ENCODE data around the gene CD52.

The CD52 gene

GRCh38 chr1:26290122-26290881 is 27.5 kb upstream of the CD52 start:
- Histone ChIP-seq H3K4ac (ENCODE audit: low read depth, low read length) (no peak overlapping the region), H3K18ac (ENCODE audit: low read length) (no peak overlapping the region), H3K4me2 (ENCODE audit: low read length) (no peak overlapping the region), H3K14ac (ENCODE audit: low read length) (no peak overlapping the region), H2BK5ac (ENCODE audit: low read depth, low read length, poor library complexity) (no peak overlapping the region), H2BK120ac (ENCODE audit: insufficient read depth, low read length, poor library complexity) (no peak overlapping the region), H3K9me3 (ENCODE audit: insufficient read depth, low read depth, low read length) (no peaks in the 10 kb centered on the region), H3K36me3 (ENCODE audit: control insufficient read depth in 1 of 2, insufficient read depth in 2 of 2, low read length in 2 of 2) (no peaks in the 10 kb centered on the region), H3K23ac (ENCODE audit: low read length) (no peak overlapping the region), H3K4me1 (ENCODE audit: control insufficient read depth in 1 of 2, insufficient read depth in 2 of 2, low read length in 2 of 2) (peaks cover 4 to 7% of the 10 kb centered on the region in 2 experiments), H4K8ac (ENCODE audit: low read depth, low read length) (no peak overlapping the region), H2AFZ (ENCODE audit: insufficient read depth, low read length, poor library complexity) (no peak overlapping the region), H3K4me3 (ENCODE audit: low read depth, low read length) (no peak overlapping the region), H4K12ac (ENCODE audit: low read depth, low read length) (no peak overlapping the region), H3K79me2 (ENCODE audit: control insufficient read depth, insufficient read depth, low read length, poor library complexity) (no peaks in the 10 kb centered on the region), H2AK5ac (ENCODE audit: low read length) (no peak overlapping the region), H2BK12ac (ENCODE audit: low read length) (no peak overlapping the region), H3K9ac (ENCODE audit: low read length) (no peak overlapping the region), H3K27me3 (ENCODE audit: insufficient read depth, low read length) (no peaks in the 10 kb centered on the region), H3K79me1 (ENCODE audit: low read length) (no peaks in the 10 kb centered on the region), H3K27ac (ENCODE audit: low read depth, low read length) (no peak overlapping the region), H4K91ac (ENCODE audit: low read depth, low read length) (no peak overlapping the region)
- no peak for DNase-seq
- WGBS (ENCODE audit: extremely low coverage, insufficient coverage, insufficient read length): no CpG with 5 or more reads among the region's 11 CpGs

DNA sequence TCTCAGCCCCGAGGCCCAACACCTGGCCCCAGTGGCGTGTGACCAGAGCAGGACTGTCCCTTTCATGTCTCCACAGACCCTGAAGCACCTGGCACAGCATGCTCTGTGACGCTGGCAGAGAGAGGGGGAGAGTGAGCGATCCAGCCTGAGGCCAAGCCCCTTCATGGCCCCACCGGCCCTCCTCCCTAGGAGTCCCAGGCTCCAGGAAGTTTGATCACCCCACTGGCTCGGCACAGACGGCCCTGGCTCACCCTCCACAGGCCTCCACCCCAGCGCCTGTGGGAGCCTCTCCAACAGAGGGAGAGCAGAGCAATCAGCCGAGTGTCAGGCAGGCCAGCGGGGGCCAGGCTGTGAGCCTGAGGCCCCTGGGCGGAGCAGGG is 26.9 kb upstream of the CD52 start:
- H2AFZ ChIP-seq (ENCODE audit: insufficient read depth, low read length, poor library complexity): no peak overlapping the region
- no peak overlapping the region for H2BK120ac ChIP-seq (ENCODE audit: insufficient read depth, low read length, poor library complexity)
- H2BK5ac ChIP-seq (ENCODE audit: low read depth, low read length, poor library complexity): no peak overlapping the region
- H3K79me2 ChIP-seq (ENCODE audit: control insufficient read depth, insufficient read depth, low read length, poor library complexity): no peaks in the 10 kb centered on the region
- H3K4me2 ChIP-seq (ENCODE audit: low read length): no peak overlapping the region
- H3K4me3 ChIP-seq (ENCODE audit: low read depth, low read length): no peak overlapping the region
- no peaks in the 10 kb centered on the region for H3K36me3 ChIP-seq (ENCODE audit: control insufficient read depth in 1 of 2, insufficient read depth in 2 of 2, low read length in 2 of 2)
- H3K79me1 ChIP-seq (ENCODE audit: low read length): no peaks in the 10 kb centered on the region
- no peak overlapping the region for H4K12ac ChIP-seq (ENCODE audit: low read depth, low read length)
- no peak for DNase-seq
- no CpG with 5 or more reads among the region's 11 CpGs for WGBS (ENCODE audit: extremely low coverage, insufficient coverage, insufficient read length)
- no peaks in the 10 kb centered on the region for H3K27me3 ChIP-seq (ENCODE audit: insufficient read depth, low read length)
- no peak overlapping the region for H3K9ac ChIP-seq (ENCODE audit: low read length)
- no peak overlapping the region for H2BK12ac ChIP-seq (ENCODE audit: low read length)
- H4K8ac ChIP-seq (ENCODE audit: low read depth, low read length): no peak overlapping the region
- H3K9me3 ChIP-seq (ENCODE audit: insufficient read depth, low read depth, low read length): no peaks in the 10 kb centered on the region
- no peak overlapping the region for H3K27ac ChIP-seq (ENCODE audit: low read depth, low read length)
- no peak overlapping the region for H4K91ac ChIP-seq (ENCODE audit: low read depth, low read length)
- H3K23ac ChIP-seq (ENCODE audit: low read length): no peak overlapping the region
- H3K14ac ChIP-seq (ENCODE audit: low read length): peak overlapping the region; percentile 28
- no peak overlapping the region for H3K18ac ChIP-seq (ENCODE audit: low read length)
- peaks cover 4 to 12% of the 10 kb centered on the region in 2 experiments for H3K4me1 ChIP-seq (ENCODE audit: control insufficient read depth in 1 of 2, insufficient read depth in 2 of 2, low read length in 2 of 2)
- H2AK5ac ChIP-seq (ENCODE audit: low read length): no peak overlapping the region
- no peak overlapping the region for H3K4ac ChIP-seq (ENCODE audit: low read depth, low read length)

GRCh38 chr1:26291433-26291832 is 26.3 kb upstream of the CD52 start:
- Histone ChIP-seq H3K18ac (ENCODE audit: low read length) (no peak overlapping the region), H3K79me1 (ENCODE audit: low read length) (no peaks in the 10 kb centered on the region), H3K4me2 (ENCODE audit: low read length) (no peak overlapping the region), H3K9ac (ENCODE audit: low read length) (no peak overlapping the region), H3K36me3 (ENCODE audit: control insufficient read depth in 1 of 2, insufficient read depth in 2 of 2, low read length in 2 of 2) (no peaks in the 10 kb centered on the region), H2AFZ (ENCODE audit: insufficient read depth, low read length, poor library complexity) (no peak overlapping the region), H3K14ac (ENCODE audit: low read length) (no peak overlapping the region), H3K9me3 (ENCODE audit: insufficient read depth, low read depth, low read length) (no peaks in the 10 kb centered on the region), H2BK12ac (ENCODE audit: low read length) (no peak overlapping the region), H3K79me2 (ENCODE audit: control insufficient read depth, insufficient read depth, low read length, poor library complexity) (no peaks in the 10 kb centered on the region), H2AK5ac (ENCODE audit: low read length) (no peak overlapping the region), H3K4me1 (ENCODE audit: control insufficient read depth in 1 of 2, insufficient read depth in 2 of 2, low read length in 2 of 2) (peaks cover 4 to 12% of the 10 kb centered on the region in 2 experiments), H3K4me3 (ENCODE audit: low read depth, low read length) (no peak overlapping the region), H4K8ac (ENCODE audit: low read depth, low read length) (no peak overlapping the region), H2BK120ac (ENCODE audit: insufficient read depth, low read length, poor library complexity) (no peak overlapping the region), H2BK5ac (ENCODE audit: low read depth, low read length, poor library complexity) (no peak overlapping the region), H3K23ac (ENCODE audit: low read length) (no peak overlapping the region), H4K91ac (ENCODE audit: low read depth, low read length) (no peak overlapping the region), H4K12ac (ENCODE audit: low read depth, low read length) (no peak overlapping the region), H3K4ac (ENCODE audit: low read depth, low read length) (no peak overlapping the region), H3K27ac (ENCODE audit: low read depth, low read length) (no peak overlapping the region), H3K27me3 (ENCODE audit: insufficient read depth, low read length) (no peaks in the 10 kb centered on the region)
- DNase-seq: no peak
- WGBS (ENCODE audit: extremely low coverage, insufficient coverage, insufficient read length): no CpG with 5 or more reads among the region's 3 CpGs

DNA sequence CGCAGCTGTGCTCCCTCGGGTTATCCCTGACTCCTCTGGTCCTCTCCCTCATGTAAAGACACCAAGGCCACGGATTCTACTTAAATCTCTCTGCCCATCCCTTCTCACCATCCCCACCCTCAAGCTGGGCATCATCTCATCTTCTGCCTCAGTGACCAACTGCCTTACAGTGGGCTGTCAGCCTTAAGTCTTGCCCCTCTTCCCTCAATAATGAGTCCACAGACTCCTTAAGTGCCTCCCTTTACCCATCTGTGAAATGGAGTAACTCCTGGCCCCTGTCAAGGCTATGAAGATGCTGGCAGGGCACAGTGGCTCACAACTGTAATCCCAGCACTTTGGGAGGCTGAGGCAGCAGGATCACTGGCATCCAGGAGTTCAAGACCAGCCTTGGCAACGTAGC is 25.8 kb upstream of the CD52 start:
- H2AK5ac ChIP-seq (ENCODE audit: low read length): no peak overlapping the region
- H3K27ac ChIP-seq (ENCODE audit: low read depth, low read length): no peak overlapping the region
- no peak overlapping the region for H2BK12ac ChIP-seq (ENCODE audit: low read length)
- H3K18ac ChIP-seq (ENCODE audit: low read length): no peak overlapping the region
- H3K27me3 ChIP-seq (ENCODE audit: insufficient read depth, low read length): no peaks in the 10 kb centered on the region
- H4K12ac ChIP-seq (ENCODE audit: low read depth, low read length): no peak overlapping the region
- no peak overlapping the region for H3K4me2 ChIP-seq (ENCODE audit: low read length)
- no CpG with 5 or more reads among the region's 4 CpGs for whole genome bisulfite sequencing (ENCODE audit: extremely low coverage, insufficient coverage, insufficient read length)
- H3K4me3 ChIP-seq (ENCODE audit: low read depth, low read length): no peak overlapping the region
- no peaks in the 10 kb centered on the region for H3K9me3 ChIP-seq (ENCODE audit: insufficient read depth, low read depth, low read length)
- H3K4ac ChIP-seq (ENCODE audit: low read depth, low read length): no peak overlapping the region
- no peak for DNase-seq
- no peak overlapping the region for H4K91ac ChIP-seq (ENCODE audit: low read depth, low read length)
- H3K36me3 ChIP-seq (ENCODE audit: control insufficient read depth in 1 of 2, insufficient read depth in 2 of 2, low read length in 2 of 2): peaks cover 0 to 1% of the 10 kb centered on the region in 2 experiments
- no peak overlapping the region for H3K14ac ChIP-seq (ENCODE audit: low read length)
- no peak overlapping the region for H2BK5ac ChIP-seq (ENCODE audit: low read depth, low read length, poor library complexity)
- H2BK120ac ChIP-seq (ENCODE audit: insufficient read depth, low read length, poor library complexity): no peak overlapping the region
- H3K9ac ChIP-seq (ENCODE audit: low read length): no peak overlapping the region
- H3K79me1 ChIP-seq (ENCODE audit: low read length): no peaks in the 10 kb centered on the region
- H2AFZ ChIP-seq (ENCODE audit: insufficient read depth, low read length, poor library complexity): no peak overlapping the region
- peaks cover 4 to 12% of the 10 kb centered on the region in 2 experiments for H3K4me1 ChIP-seq (ENCODE audit: control insufficient read depth in 1 of 2, insufficient read depth in 2 of 2, low read length in 2 of 2)
- H3K79me2 ChIP-seq (ENCODE audit: control insufficient read depth, insufficient read depth, low read length, poor library complexity): no peaks in the 10 kb centered on the region
- no peak overlapping the region for H3K23ac ChIP-seq (ENCODE audit: low read length)
- H4K8ac ChIP-seq (ENCODE audit: low read depth, low read length): no peak overlapping the region
